MM.1S (cell line): ENCODE measurements around the gene FBP2.
A peak's percentile ranks its signal among the peaks of the same experiment; 100 is the strongest.

Experiments
- DNase-seq: peaks from one replicate; pipeline ENCODE4 v3.0.0-alpha.2; 2015
- H2AFZ ChIP-seq: fragments of 300-600 bp; sonication (generic); 2 replicates; pipeline ENCODE4 v1.6.0; 2016; ENCODE audit warnings: antibody characterized with exemption, low read length
- H3F3A ChIP-seq: fragments of 300-600 bp; sonication (generic); 2 replicates; pipeline ENCODE4 v1.6.1; 2016; ENCODE audit warnings: mild to moderate bottlenecking, antibody characterized with exemption, low read length, moderate library complexity, mixed read lengths; ENCODE audit not compliant: insufficient read depth
- H3K27ac ChIP-seq: fragments of 300-600 bp; sonication (generic); 2 replicates; pipeline ENCODE4 v1.5.1; 2016; ENCODE audit warnings: mild to moderate bottlenecking, low read length
- H3K27me3 ChIP-seq: fragments of 300-600 bp; sonication (generic); replicated peaks from 2 replicates; pipeline ENCODE4 v1.6.0; 2016; ENCODE audit warnings: low read length; ENCODE audit not compliant: insufficient read depth
- H3K36me3 ChIP-seq: fragments of 300-600 bp; sonication (generic); replicated peaks from 2 replicates; pipeline ENCODE4 v1.6.1; 2016; ENCODE audit warnings: mild to moderate bottlenecking, low read length, mixed read lengths; ENCODE audit not compliant: insufficient read depth
- H3K4me1 ChIP-seq: fragments of 300-600 bp; sonication (generic); 2 replicates; pipeline ENCODE4 v1.6.1; 2016; ENCODE audit warnings: low read length, mixed read lengths
- H3K4me2 ChIP-seq: fragments of 300-600 bp; sonication (generic); 2 replicates; pipeline ENCODE4 v1.6.0; 2016; ENCODE audit warnings: low read depth, low read length
- H3K4me3 ChIP-seq: fragments of 300-600 bp; sonication (generic); 2 replicates; pipeline ENCODE4 v1.5.1; 2016; ENCODE audit warnings: low read length, mixed read lengths
- H3K79me2 ChIP-seq: fragments of 300-600 bp; sonication (generic); 2 replicates; pipeline ENCODE4 v1.6.1; 2016; ENCODE audit warnings: mixed run types, low read length, mixed read lengths
- H3K9ac ChIP-seq: fragments of 300-600 bp; sonication (generic); 2 replicates; pipeline ENCODE4 v1.6.1; 2016; ENCODE audit warnings: low read length, mixed read lengths
- H3K9me2 ChIP-seq: fragments of 300-600 bp; sonication (generic); replicated peaks from 2 replicates; pipeline ENCODE4 v1.6.1; 2016; ENCODE audit warnings: mild to moderate bottlenecking, low read length, mixed read lengths; ENCODE audit not compliant: insufficient read depth
- H3K9me3 ChIP-seq: fragments of 300-600 bp; sonication (generic); replicated peaks from 2 replicates; pipeline ENCODE4 v1.6.1; 2016; ENCODE audit warnings: mild to moderate bottlenecking, low read length, mixed read lengths; ENCODE audit not compliant: insufficient read depth
- H4K20me1 ChIP-seq: fragments of 300-600 bp; sonication (generic); 2 replicates; pipeline ENCODE4 v1.6.1; 2016; ENCODE audit warnings: mild to moderate bottlenecking, low read length, moderate library complexity, mixed read lengths; ENCODE audit not compliant: insufficient read depth
- EZH2 ChIP-seq: fragments of 300-600 bp; sonication (generic); optimal IDR thresholded peaks from 2 replicates; pipeline ENCODE3; 2017; ENCODE audit warnings: low read depth, mild to moderate bottlenecking, antibody characterized with exemption, low read length, mixed read lengths
- EZH2phosphoT487 ChIP-seq: fragments of 300-600 bp; sonication (generic); IDR thresholded peaks from 2 replicates; pipeline ENCODE4 v1.6.1; 2018; ENCODE audit warnings: antibody characterized with exemption, low read length
- TF ChIP-seq, protein P1 (sequence below): fragments of 300-600 bp; sonication (generic); IDR thresholded peaks from 2 replicates; pipeline ENCODE4 v1.5.1; 2016; ENCODE audit warnings: antibody characterized with exemption, low read length, mixed read lengths

Gene FBP2

GRCh38 chr9:94624629-94625028 lies 31.0 kb upstream of the FBP2 start:
- Histone ChIP-seq H3K27ac (no peak overlapping the region), H3F3A (no peaks in the 10 kb centered on the region), H3K9me2 (no peaks in the 10 kb centered on the region), H3K9me3 (no peaks in the 10 kb centered on the region), H2AFZ (no peak overlapping the region), H3K27me3 (no peaks in the 10 kb centered on the region), H4K20me1 (no peaks in the 10 kb centered on the region), H3K79me2 (no peaks in the 10 kb centered on the region), H3K4me3 (no peak overlapping the region), H3K9ac (no peak overlapping the region), H3K4me1 (no peaks in the 10 kb centered on the region), H3K4me2 (no peak overlapping the region), H3K36me3 (no peaks in the 10 kb centered on the region)
- no peak for DNase-seq
- TF ChIP-seq, protein P1, sequence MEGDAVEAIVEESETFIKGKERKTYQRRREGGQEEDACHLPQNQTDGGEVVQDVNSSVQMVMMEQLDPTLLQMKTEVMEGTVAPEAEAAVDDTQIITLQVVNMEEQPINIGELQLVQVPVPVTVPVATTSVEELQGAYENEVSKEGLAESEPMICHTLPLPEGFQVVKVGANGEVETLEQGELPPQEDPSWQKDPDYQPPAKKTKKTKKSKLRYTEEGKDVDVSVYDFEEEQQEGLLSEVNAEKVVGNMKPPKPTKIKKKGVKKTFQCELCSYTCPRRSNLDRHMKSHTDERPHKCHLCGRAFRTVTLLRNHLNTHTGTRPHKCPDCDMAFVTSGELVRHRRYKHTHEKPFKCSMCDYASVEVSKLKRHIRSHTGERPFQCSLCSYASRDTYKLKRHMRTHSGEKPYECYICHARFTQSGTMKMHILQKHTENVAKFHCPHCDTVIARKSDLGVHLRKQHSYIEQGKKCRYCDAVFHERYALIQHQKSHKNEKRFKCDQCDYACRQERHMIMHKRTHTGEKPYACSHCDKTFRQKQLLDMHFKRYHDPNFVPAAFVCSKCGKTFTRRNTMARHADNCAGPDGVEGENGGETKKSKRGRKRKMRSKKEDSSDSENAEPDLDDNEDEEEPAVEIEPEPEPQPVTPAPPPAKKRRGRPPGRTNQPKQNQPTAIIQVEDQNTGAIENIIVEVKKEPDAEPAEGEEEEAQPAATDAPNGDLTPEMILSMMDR: no peak
- no peak for TF ChIP-seq EZH2phosphoT487
- TF ChIP-seq EZH2: no peak

- Histone ChIP-seq H3K9me3 (no peaks in the 10 kb centered on the region), H3K27ac (no peak overlapping the region), H3K4me1 (no peaks in the 10 kb centered on the region), H3K4me2 (no peak overlapping the region), H3K9ac (no peak overlapping the region), H4K20me1 (no peaks in the 10 kb centered on the region), H3K79me2 (no peaks in the 10 kb centered on the region), H3K36me3 (no peaks in the 10 kb centered on the region), H3K9me2 (no peaks in the 10 kb centered on the region), H3K4me3 (no peak overlapping the region), H3K27me3 (no peaks in the 10 kb centered on the region), H3F3A (no peaks in the 10 kb centered on the region), H2AFZ (no peak overlapping the region)
- DNase-seq: peak; percentile 53
- TF ChIP-seq, protein P1: peak; percentile 50
- TF ChIP-seq EZH2phosphoT487: no peak
Measured at GRCh38 chr9:94623253-94623652, 29.6 kb upstream of the FBP2 start.

DNA sequence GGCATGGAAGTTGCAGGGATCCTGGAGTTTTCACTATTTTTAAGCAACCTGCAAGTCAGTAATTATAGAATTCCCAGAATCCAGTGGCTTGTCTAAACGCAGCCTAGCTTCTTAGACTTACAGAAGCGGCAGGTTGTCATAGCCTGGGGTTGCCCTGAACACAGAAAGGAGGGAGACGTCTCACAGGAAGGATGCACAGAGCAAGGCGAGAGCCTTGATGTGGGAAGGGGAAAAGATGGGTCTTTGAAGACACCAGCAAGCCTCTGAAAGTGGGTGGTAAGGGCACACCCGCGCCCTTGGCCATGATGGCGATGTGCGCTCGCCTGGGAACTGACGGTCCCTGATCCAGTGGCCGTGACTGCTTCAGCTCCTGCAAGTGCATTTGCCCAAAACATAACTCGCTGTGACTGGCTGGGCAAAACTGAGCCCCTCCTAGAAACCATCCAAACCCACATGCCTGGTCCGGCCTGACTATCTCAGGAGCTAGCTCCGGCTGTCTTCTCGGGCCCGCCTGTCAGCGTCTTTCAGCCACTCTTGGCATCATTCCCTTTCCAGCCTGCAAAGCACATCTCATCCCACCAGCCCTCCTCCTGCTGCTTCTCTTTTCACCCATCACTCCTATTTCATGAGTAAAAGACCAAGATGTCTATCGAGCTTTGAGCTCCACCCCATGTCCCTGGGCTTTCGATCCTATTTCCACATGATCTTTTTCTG lies 28.6 kb upstream of the FBP2 start:
- no peak overlapping the region for H3K27ac ChIP-seq
- H2AFZ ChIP-seq: no peak overlapping the region
- H3K9me2 ChIP-seq: no peaks in the 10 kb centered on the region
- no peak overlapping the region for H3K4me2 ChIP-seq
- H3F3A ChIP-seq: no peaks in the 10 kb centered on the region
- H3K9ac ChIP-seq: no peak overlapping the region
- DNase-seq: no peak
- H3K36me3 ChIP-seq: no peaks in the 10 kb centered on the region
- H3K9me3 ChIP-seq: no peaks in the 10 kb centered on the region
- H3K4me3 ChIP-seq: no peak overlapping the region
- no peaks in the 10 kb centered on the region for H3K27me3 ChIP-seq
- H3K79me2 ChIP-seq: no peaks in the 10 kb centered on the region
- H4K20me1 ChIP-seq: no peaks in the 10 kb centered on the region
- TF ChIP-seq EZH2phosphoT487 (no peak), EZH2 (no peak)
- TF ChIP-seq, protein P1: no peak
- H3K4me1 ChIP-seq: no peaks in the 10 kb centered on the region
